Liver (tissue), 9 donors: ENCODE measurements around the gene CHMP3. TPM values are rescaled to one million over a fixed set of nuclear protein-coding genes. Genes with fewer than 3 reads are reported as not detected.

Experiments
- DNase-seq: peaks from one replicate; pipeline ENCODE4 v3.0.0-alpha.2; 2017; ENCODE audit warnings: low spot score
- H3K27ac ChIP-seq, 2 donors: one replicate each; pipeline ENCODE4 v1.7.0; 2013; ENCODE audit warnings: inconsistent platforms in 2 of 2, low read length in 2 of 2, control low read depth in 1 of 2, low read depth in 1 of 2, mild to moderate bottlenecking in 1 of 2
- H3K27me3 ChIP-seq, 4 donors: one replicate each; pipeline versions ENCODE4 v1.6.1 to v1.7.0; 2013; ENCODE audit warnings: low read length in 3 of 4, inconsistent platforms in 1 of 4, mild to moderate bottlenecking in 1 of 4, moderate library complexity in 1 of 4; ENCODE audit not compliant: control insufficient read depth in 4 of 4, insufficient read depth in 4 of 4
- H3K36me3 ChIP-seq, 4 donors: one replicate each; pipeline versions ENCODE4 v1.6.1 to v1.7.0; 2013; ENCODE audit warnings: low read length in 3 of 4, mild to moderate bottlenecking in 3 of 4, low read depth in 1 of 4, moderate library complexity in 1 of 4; ENCODE audit not compliant: control insufficient read depth in 4 of 4, insufficient read depth in 3 of 4
- H3K4me1 ChIP-seq, 4 donors: one replicate each; pipeline versions ENCODE4 v1.6.1 to v1.7.0; 2013; ENCODE audit warnings: low read length in 3 of 4, mild to moderate bottlenecking in 3 of 4, moderate library complexity in 1 of 4; ENCODE audit not compliant: control insufficient read depth in 4 of 4, insufficient read depth in 4 of 4
- H3K4me3 ChIP-seq, 3 donors: one replicate each; pipeline versions ENCODE4 v1.6.1 to v1.7.0; 2013; ENCODE audit warnings: low read length in 3 of 3, control low read depth in 1 of 3, low read depth in 1 of 3, mild to moderate bottlenecking in 1 of 3
- H3K9ac ChIP-seq, 2 donors: one replicate each; pipeline ENCODE4 v1.7.0; 2013; ENCODE audit warnings: low read length in 2 of 2, mild to moderate bottlenecking in 2 of 2, moderate library complexity in 2 of 2, control low read depth in 1 of 2, low read depth in 1 of 2
- H3K9me3 ChIP-seq, 4 donors: one replicate each; pipeline versions ENCODE4 v1.6.1 to v1.7.0; 2013; ENCODE audit warnings: low read length in 3 of 4; ENCODE audit not compliant: control insufficient read depth in 4 of 4
- FOXA1 ChIP-seq: IDR thresholded peaks from 2 replicates; pipeline ENCODE4 v1.6.1; 2016; ENCODE audit warnings: antibody characterized with exemption
- FOXA2 ChIP-seq: IDR thresholded peaks from 2 replicates; pipeline ENCODE4 v1.6.1; 2016; ENCODE audit warnings: antibody characterized with exemption
- GABPA ChIP-seq, 2 donors: IDR thresholded peaks in 1 of 2; conservative IDR thresholded peaks in 1 of 2; 2 replicates each; pipeline ENCODE4 v1.6.1; 2016; ENCODE audit warnings: antibody characterized with exemption in 2 of 2, mild to moderate bottlenecking in 1 of 2, moderate library complexity in 1 of 2
- HNF4A ChIP-seq, 2 donors: conservative IDR thresholded peaks; 2 replicates each; pipeline ENCODE4 v1.6.1; 2016; ENCODE audit warnings: antibody characterized with exemption in 2 of 2, mild to moderate bottlenecking in 2 of 2
- HNF4G ChIP-seq: IDR thresholded peaks from 2 replicates; pipeline ENCODE4 v1.6.1; 2016; ENCODE audit warnings: antibody characterized with exemption
- JUND ChIP-seq, 2 donors: IDR thresholded peaks; 2 replicates each; pipeline ENCODE4 v1.6.1; 2016; ENCODE audit warnings: antibody characterized with exemption in 2 of 2
- NR2F2 ChIP-seq: IDR thresholded peaks from 2 replicates; pipeline ENCODE4 v1.6.1; 2016; ENCODE audit warnings: antibody characterized with exemption
- RAD21 ChIP-seq, 2 donors: IDR thresholded peaks; 2 replicates each; pipeline ENCODE4 v1.6.1; 2016; ENCODE audit warnings: antibody characterized with exemption in 2 of 2, mild to moderate bottlenecking in 2 of 2
- RXRA ChIP-seq, 2 donors: IDR thresholded peaks; 2 replicates each; pipeline ENCODE4 v1.6.1; 2017 to 2018; ENCODE audit warnings: antibody characterized with exemption in 2 of 2, mild to moderate bottlenecking in 1 of 2
- SP1 ChIP-seq: IDR thresholded peaks from 2 replicates; pipeline ENCODE4 v1.6.1; 2018; ENCODE audit warnings: antibody characterized with exemption, mild to moderate bottlenecking
- TAF1 ChIP-seq: conservative IDR thresholded peaks from 2 replicates; pipeline ENCODE4 v1.6.1; 2016; ENCODE audit warnings: antibody characterized with exemption, mild to moderate bottlenecking
- YY1 ChIP-seq: IDR thresholded peaks from 2 replicates; pipeline ENCODE4 v1.6.1; 2016; ENCODE audit warnings: antibody characterized with exemption, mild to moderate bottlenecking
- WGBS: extraction: QIAGEN DNeasy Blood & Tissue Kit; methylation state at CpG from one replicate; pipeline ENCODE4 v1.1.7; 2013; 5-methylcytosine and 5-hydroxymethylcytosine counted together
- polyA plus RNA-seq, 2 donors: library from polyadenylated mRNA; stranded (reverse) in 1 of 2; unstranded in 1 of 2; fragments of 200-250 nt in 1 of 2; fragments of >200 nt in 1 of 2; fragmentation: Nextera tagmentation in 1 of 2; extraction: Ambion mirVana in 1 of 2; gene quantifications; one replicate each; pipeline versions ENCODE4 v1.2.1 to v1.2.3, GENCODE V29; 2013 to 2015
- total RNA-seq, 2 donors: library from RNA; depleted of rRNA; stranded (reverse); fragments of >200 nt; gene quantifications; one replicate each; pipeline ENCODE4 v1.2.3, GENCODE V29; 2014
- TF ChIP-seq, protein P1 (sequence below): IDR thresholded peaks from 2 replicates; pipeline ENCODE4 v1.6.1; 2016; ENCODE audit warnings: antibody characterized with exemption
- TF ChIP-seq, protein P2 (sequence below): IDR thresholded peaks from 2 replicates; pipeline ENCODE4 v1.6.1; 2016; ENCODE audit warnings: antibody characterized with exemption, mild to moderate bottlenecking
- TF ChIP-seq, protein P3 (sequence below): IDR thresholded peaks from 2 replicates; pipeline ENCODE4 v1.6.1; 2016; ENCODE audit warnings: antibody characterized with exemption
- TF ChIP-seq, protein P4 (sequence below): fragments of 150-350 bp; IDR thresholded peaks from 2 replicates; pipeline ENCODE4 v1.5.1; 2017; ENCODE audit warnings: improper control_type of control experiment, low read depth, low read length; ENCODE audit not compliant: missing input control
- TF ChIP-seq, protein P5 (sequence below): IDR thresholded peaks from 2 replicates; pipeline ENCODE4 v1.6.1; 2016; ENCODE audit warnings: antibody characterized with exemption
- donor health status: healthy.
- donor health status: healthy.
- donor health status: healthy.
- donor health status: healthy.
- donor health status: healthy.

CHMP3 gene
- total and polyA plus RNA-seq, 4 donors, result 20.6 to 25.1 (median 24.0) TPM

DNA sequence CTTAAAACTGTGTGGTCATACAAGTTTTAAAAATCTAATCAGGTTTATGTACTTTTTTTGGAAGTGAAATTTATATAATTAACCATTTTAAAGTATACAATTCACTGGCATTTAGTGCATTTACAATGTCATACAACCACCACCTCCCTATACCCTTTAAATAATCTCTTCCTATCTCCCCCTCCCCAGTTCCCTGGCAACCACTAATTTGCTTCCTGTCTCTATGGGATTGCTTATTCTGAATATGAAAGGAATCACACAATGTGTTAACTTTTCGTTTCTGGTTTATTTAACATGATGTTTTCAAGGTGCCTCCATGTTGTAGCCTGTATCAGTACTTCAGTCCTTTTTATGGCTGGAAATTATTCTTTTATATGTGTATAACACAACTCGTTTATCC lies 19.4 kb downstream of the CHMP3 start:
- peaks cover 0 to 2% (median 0%) of the 10 kb centered on the region in 4 donors for H3K4me1 ChIP-seq
- no peak overlapping the region for H3K27ac ChIP-seq
- peaks cover 0 to 3% (median 0%) of the 10 kb centered on the region in 4 donors for H3K9me3 ChIP-seq
- no peaks in the 10 kb centered on the region for H3K27me3 ChIP-seq
- 84% methylated on average over 2 of the region's 2 CpGs for WGBS
- H3K9ac ChIP-seq, result no peak overlapping the region
- peaks cover 0 to 5% (median 0%) of the 10 kb centered on the region in 4 donors for H3K36me3 ChIP-seq
- H3K4me3 ChIP-seq, result no peak overlapping the region
- TF ChIP-seq RXRA (IDR thresholded peaks at IDR 0.05) (no peak), TAF1 (no peak), RAD21 (IDR thresholded peaks at IDR 0.05) (no peak), HNF4G (no peak), FOXA1 (no peak), SP1 (no peak), NR2F2 (no peak)
- TF ChIP-seq, protein P1, sequence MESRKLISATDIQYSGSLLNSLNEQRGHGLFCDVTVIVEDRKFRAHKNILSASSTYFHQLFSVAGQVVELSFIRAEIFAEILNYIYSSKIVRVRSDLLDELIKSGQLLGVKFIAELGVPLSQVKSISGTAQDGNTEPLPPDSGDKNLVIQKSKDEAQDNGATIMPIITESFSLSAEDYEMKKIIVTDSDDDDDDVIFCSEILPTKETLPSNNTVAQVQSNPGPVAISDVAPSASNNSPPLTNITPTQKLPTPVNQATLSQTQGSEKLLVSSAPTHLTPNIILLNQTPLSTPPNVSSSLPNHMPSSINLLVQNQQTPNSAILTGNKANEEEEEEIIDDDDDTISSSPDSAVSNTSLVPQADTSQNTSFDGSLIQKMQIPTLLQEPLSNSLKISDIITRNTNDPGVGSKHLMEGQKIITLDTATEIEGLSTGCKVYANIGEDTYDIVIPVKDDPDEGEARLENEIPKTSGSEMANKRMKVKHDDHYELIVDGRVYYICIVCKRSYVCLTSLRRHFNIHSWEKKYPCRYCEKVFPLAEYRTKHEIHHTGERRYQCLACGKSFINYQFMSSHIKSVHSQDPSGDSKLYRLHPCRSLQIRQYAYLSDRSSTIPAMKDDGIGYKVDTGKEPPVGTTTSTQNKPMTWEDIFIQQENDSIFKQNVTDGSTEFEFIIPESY, result no peak
- TF ChIP-seq, protein P2, sequence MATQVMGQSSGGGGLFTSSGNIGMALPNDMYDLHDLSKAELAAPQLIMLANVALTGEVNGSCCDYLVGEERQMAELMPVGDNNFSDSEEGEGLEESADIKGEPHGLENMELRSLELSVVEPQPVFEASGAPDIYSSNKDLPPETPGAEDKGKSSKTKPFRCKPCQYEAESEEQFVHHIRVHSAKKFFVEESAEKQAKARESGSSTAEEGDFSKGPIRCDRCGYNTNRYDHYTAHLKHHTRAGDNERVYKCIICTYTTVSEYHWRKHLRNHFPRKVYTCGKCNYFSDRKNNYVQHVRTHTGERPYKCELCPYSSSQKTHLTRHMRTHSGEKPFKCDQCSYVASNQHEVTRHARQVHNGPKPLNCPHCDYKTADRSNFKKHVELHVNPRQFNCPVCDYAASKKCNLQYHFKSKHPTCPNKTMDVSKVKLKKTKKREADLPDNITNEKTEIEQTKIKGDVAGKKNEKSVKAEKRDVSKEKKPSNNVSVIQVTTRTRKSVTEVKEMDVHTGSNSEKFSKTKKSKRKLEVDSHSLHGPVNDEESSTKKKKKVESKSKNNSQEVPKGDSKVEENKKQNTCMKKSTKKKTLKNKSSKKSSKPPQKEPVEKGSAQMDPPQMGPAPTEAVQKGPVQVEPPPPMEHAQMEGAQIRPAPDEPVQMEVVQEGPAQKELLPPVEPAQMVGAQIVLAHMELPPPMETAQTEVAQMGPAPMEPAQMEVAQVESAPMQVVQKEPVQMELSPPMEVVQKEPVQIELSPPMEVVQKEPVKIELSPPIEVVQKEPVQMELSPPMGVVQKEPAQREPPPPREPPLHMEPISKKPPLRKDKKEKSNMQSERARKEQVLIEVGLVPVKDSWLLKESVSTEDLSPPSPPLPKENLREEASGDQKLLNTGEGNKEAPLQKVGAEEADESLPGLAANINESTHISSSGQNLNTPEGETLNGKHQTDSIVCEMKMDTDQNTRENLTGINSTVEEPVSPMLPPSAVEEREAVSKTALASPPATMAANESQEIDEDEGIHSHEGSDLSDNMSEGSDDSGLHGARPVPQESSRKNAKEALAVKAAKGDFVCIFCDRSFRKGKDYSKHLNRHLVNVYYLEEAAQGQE, result no peak
- TF ChIP-seq, protein P3, sequence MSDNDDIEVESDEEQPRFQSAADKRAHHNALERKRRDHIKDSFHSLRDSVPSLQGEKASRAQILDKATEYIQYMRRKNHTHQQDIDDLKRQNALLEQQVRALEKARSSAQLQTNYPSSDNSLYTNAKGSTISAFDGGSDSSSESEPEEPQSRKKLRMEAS, result no peak
- DNase-seq, result no peak

DNA sequence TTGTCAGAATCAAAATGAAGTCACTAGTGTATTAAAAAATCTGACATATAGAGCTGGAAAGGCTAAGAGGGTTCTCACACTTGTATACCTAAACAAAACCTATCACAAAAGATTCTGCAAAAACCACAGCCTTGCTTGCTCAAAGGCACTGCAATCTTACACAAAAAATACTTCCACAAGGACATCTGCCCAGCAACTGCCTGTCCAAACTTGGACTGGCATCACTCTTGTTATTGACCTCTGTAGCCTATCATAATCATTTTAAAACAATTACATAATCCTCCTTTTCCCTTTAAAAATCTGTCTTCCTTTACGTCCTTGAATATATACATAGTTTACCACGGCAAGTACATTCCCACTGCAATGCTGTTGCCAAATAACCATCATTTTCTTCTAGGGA lies 19.9 kb downstream of the CHMP3 start:
- TF ChIP-seq RXRA (IDR thresholded peaks at IDR 0.05), result no peak
- TF ChIP-seq SP1, result no peak
- no peak for TF ChIP-seq JUND (IDR thresholded peaks at IDR 0.05)
- TF ChIP-seq RAD21 (IDR thresholded peaks at IDR 0.05), result no peak
- TF ChIP-seq, protein P4, sequence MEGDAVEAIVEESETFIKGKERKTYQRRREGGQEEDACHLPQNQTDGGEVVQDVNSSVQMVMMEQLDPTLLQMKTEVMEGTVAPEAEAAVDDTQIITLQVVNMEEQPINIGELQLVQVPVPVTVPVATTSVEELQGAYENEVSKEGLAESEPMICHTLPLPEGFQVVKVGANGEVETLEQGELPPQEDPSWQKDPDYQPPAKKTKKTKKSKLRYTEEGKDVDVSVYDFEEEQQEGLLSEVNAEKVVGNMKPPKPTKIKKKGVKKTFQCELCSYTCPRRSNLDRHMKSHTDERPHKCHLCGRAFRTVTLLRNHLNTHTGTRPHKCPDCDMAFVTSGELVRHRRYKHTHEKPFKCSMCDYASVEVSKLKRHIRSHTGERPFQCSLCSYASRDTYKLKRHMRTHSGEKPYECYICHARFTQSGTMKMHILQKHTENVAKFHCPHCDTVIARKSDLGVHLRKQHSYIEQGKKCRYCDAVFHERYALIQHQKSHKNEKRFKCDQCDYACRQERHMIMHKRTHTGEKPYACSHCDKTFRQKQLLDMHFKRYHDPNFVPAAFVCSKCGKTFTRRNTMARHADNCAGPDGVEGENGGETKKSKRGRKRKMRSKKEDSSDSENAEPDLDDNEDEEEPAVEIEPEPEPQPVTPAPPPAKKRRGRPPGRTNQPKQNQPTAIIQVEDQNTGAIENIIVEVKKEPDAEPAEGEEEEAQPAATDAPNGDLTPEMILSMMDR, result no peak
- TF ChIP-seq, protein P5, sequence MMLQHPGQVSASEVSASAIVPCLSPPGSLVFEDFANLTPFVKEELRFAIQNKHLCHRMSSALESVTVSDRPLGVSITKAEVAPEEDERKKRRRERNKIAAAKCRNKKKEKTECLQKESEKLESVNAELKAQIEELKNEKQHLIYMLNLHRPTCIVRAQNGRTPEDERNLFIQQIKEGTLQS, result no peak
- TF ChIP-seq YY1, result no peak
- TF ChIP-seq, protein P3, result no peak
- no peak for TF ChIP-seq HNF4A (conservative IDR thresholded peaks at IDR 0.05)
- TF ChIP-seq, protein P2, result no peak
- TF ChIP-seq GABPA (IDR thresholded peaks at IDR 0.05 in 1 of 2, conservative IDR thresholded peaks at IDR 0.05 in 1 of 2), result no peak
- no peak for TF ChIP-seq FOXA1
- TF ChIP-seq FOXA2, result no peak
- WGBS, result 46% methylated on average over 2 of the region's 2 CpGs
- peaks cover 0 to 2% (median 0%) of the 10 kb centered on the region in 4 donors for H3K9me3 ChIP-seq
- H3K27ac ChIP-seq, result no peak overlapping the region
- no peak overlapping the region for H3K9ac ChIP-seq
- H3K4me1 ChIP-seq, result peaks cover 0 to 2% (median 0%) of the 10 kb centered on the region in 4 donors
- H3K4me3 ChIP-seq, result no peak overlapping the region
- peaks cover 0 to 3% (median 0%) of the 10 kb centered on the region in 4 donors for H3K36me3 ChIP-seq
- no peak for DNase-seq
- H3K27me3 ChIP-seq, result no peaks in the 10 kb centered on the region
